Measurements from ENCODE around the gene NGLY1. TPM values are rescaled to one million over a fixed set of nuclear protein-coding genes. Genes with fewer than 3 reads are reported as not detected.

The NGLY1 gene
- total RNA-seq, 1 experiment from 2014 or later = 27.0 TPM

DNA sequence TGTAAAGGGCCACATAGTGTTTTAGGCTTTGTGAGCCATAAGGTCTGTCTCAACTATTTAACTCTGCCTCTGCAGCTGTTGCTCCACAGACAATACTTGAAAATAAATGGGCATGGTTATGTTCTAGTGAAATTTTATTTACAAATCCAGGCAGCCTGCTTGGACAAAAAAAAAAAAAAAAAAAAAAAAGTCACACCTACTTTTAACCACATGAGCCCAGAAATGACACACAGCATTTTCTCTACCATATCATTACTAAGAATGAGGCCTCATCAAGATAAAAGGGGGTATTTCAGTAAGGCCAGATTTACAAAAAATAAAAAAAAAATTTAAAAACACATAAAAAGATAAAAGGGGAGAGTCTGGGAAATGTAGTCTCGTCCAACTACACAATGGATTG is 1.7 kb upstream of the NGLY1 start:
- Mint-ChIP-seq H3K36me3 (ENCODE audit: insufficient read depth in 1 of 3, low read depth in 3 of 3) (peaks cover 0 to 8% (median 0%) of the 10 kb centered on the region in 3 experiments; a peak in 2 of 7 replicates), H3K4me1 (peaks cover 38 to 40% of the 10 kb centered on the region in 2 experiments)
- H2BK5ac ChIP-seq (ENCODE audit: insufficient read length, low read length) = no peak overlapping the region

More for the DNA sequence above, 1.7 kb upstream of the NGLY1 start:
- TF ChIP-seq, protein P1, sequence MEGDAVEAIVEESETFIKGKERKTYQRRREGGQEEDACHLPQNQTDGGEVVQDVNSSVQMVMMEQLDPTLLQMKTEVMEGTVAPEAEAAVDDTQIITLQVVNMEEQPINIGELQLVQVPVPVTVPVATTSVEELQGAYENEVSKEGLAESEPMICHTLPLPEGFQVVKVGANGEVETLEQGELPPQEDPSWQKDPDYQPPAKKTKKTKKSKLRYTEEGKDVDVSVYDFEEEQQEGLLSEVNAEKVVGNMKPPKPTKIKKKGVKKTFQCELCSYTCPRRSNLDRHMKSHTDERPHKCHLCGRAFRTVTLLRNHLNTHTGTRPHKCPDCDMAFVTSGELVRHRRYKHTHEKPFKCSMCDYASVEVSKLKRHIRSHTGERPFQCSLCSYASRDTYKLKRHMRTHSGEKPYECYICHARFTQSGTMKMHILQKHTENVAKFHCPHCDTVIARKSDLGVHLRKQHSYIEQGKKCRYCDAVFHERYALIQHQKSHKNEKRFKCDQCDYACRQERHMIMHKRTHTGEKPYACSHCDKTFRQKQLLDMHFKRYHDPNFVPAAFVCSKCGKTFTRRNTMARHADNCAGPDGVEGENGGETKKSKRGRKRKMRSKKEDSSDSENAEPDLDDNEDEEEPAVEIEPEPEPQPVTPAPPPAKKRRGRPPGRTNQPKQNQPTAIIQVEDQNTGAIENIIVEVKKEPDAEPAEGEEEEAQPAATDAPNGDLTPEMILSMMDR (conservative IDR thresholded peaks at IDR 0.05) = no peak
- no peaks in the 10 kb centered on the region; the same call in 1 of the 2 replicates for H3K79me2 ChIP-seq (ENCODE audit: insufficient read depth, low read length)
- no peaks in the 10 kb centered on the region for H4K20me1 ChIP-seq (ENCODE audit: control insufficient read depth, insufficient read depth, insufficient read length)
- WGBS (ENCODE audit: extremely low coverage, insufficient read length, low lambda C conversion rate) = no CpG with 5 or more reads among the region's 1 CpG
- H3K4me2 ChIP-seq (ENCODE audit: insufficient read depth, insufficient read length, low read length) = no peak overlapping the region
- no peak overlapping the region for H2BK15ac ChIP-seq (ENCODE audit: low read depth, low read length)
- peaks cover 7% of the 10 kb centered on the region for H3K27me3 Mint-ChIP-seq (ENCODE audit: low read depth)
- no peak overlapping the region for H4K8ac ChIP-seq (replicated peaks; ENCODE audit: insufficient read length, low read depth, low read length)
- no peak overlapping the region for H3K18ac ChIP-seq (ENCODE audit: insufficient read length, low read depth, low read length)
- H3K56ac ChIP-seq (ENCODE audit: insufficient read length, low read depth, low read length) = no peak overlapping the region
- H2AFZ ChIP-seq (ENCODE audit: low read length) = no peak overlapping the region
- no peak overlapping the region for H3K9ac ChIP-seq (ENCODE audit: extremely low read depth, insufficient read length, low read length)
- no peak overlapping the region for H3K27ac Mint-ChIP-seq
- peaks cover 0 to 4% of the 10 kb centered on the region in 2 experiments; a peak in 1 of 5 replicates for H3K9me3 Mint-ChIP-seq
- H2BK20ac ChIP-seq (ENCODE audit: low read depth, low read length, poor library complexity, severe bottlenecking) = no peak overlapping the region
- DNase-seq = no peak
- H2BK12ac ChIP-seq (ENCODE audit: insufficient read length, low read depth, low read length) = no peak overlapping the region
- H3K23ac ChIP-seq (ENCODE audit: insufficient read length, low read depth, low read length) = no peak overlapping the region
- no peak overlapping the region for H4K5ac ChIP-seq (ENCODE audit: insufficient read length, low read depth, low read length)
- H3K14ac ChIP-seq (ENCODE audit: insufficient read depth, low read length) = no peak overlapping the region
- H3K27ac ChIP-seq (ENCODE audit: insufficient read length, low read depth, low read length) = no peak overlapping the region
- H3K4me3 Mint-ChIP-seq = no peak overlapping the region
- no peak overlapping the region for H2BK120ac ChIP-seq (ENCODE audit: low read depth, low read length, poor library complexity, severe bottlenecking)
- no peaks in the 10 kb centered on the region for H3K27me3 ChIP-seq (ENCODE audit: insufficient read depth, low read length)
- H3K9me3 ChIP-seq (ENCODE audit: control insufficient read depth, low read depth, low read length) = no peaks in the 10 kb centered on the region
- no peak overlapping the region for H3K4ac ChIP-seq (ENCODE audit: low read depth, low read length)
- no peak overlapping the region for H4K91ac ChIP-seq (ENCODE audit: insufficient read length, low read depth, low read length)
- no peaks in the 10 kb centered on the region for H3K79me1 ChIP-seq (ENCODE audit: insufficient read depth, low read depth, low read length, poor library complexity, severe bottlenecking)
- no peaks in the 10 kb centered on the region for H3K4me1 ChIP-seq (ENCODE audit: insufficient read depth, low read length)
- H2AK5ac ChIP-seq (ENCODE audit: insufficient read length, low read length) = no peak overlapping the region
- no peak overlapping the region for H3T11ph ChIP-seq (ENCODE audit: low read length)
- peaks cover 11% of the 10 kb centered on the region for H3K23me2 ChIP-seq (ENCODE audit: insufficient read length, low read depth, low read length, poor library complexity, severe bottlenecking)
